ENCODE measurements around the gene UBE2L5.

- TF ChIP-seq CTCF (IDR thresholded peaks at IDR 0.05; ENCODE audit: poor library complexity, severe bottlenecking) = no peak
- no peak for TF ChIP-seq TAF1 (IDR thresholded peaks at IDR 0.05; ENCODE audit: low read depth)
- no peak for TF ChIP-seq EZH2 (IDR thresholded peaks at IDR 0.05; ENCODE audit: borderline replicate concordance, insufficient read depth, low read length, poor library complexity, severe bottlenecking)
- TF ChIP-seq POLR2AphosphoS5 (IDR thresholded peaks at IDR 0.05) = no peak
- no peak for TF ChIP-seq MXI1 (conservative IDR thresholded peaks at IDR 0.05; ENCODE audit: poor library complexity, severe bottlenecking)
- TF ChIP-seq EP300 (conservative IDR thresholded peaks at IDR 0.05; ENCODE audit: poor library complexity, severe bottlenecking) = no peak
- TF ChIP-seq RAD21 (conservative IDR thresholded peaks at IDR 0.05) = no peak
- TF ChIP-seq REST (IDR thresholded peaks at IDR 0.05; ENCODE audit: borderline replicate concordance) = no peak
- TF ChIP-seq SMC3 (conservative IDR thresholded peaks at IDR 0.05; ENCODE audit: poor library complexity) = no peak
Observed at GRCh38 chr13:30382836-30383525, 39.3 kb upstream of the UBE2L5 start.

All from neural cell (in vitro differentiated cells).